Epidermal melanocyte (primary cell): Measurements from ENCODE around the gene VCAM1.
A peak's percentile ranks its signal among the peaks of the same experiment; 100 is the strongest.

ENCODE experiments used
- DNase-seq: peaks from one replicate; pipeline ENCODE4 v3.0.0; 2011; ENCODE audit warnings: low spot score; ENCODE audit not compliant: insufficient read length

The VCAM1 gene

GRCh38 chr1:100721526-100722207, 2.1 kb downstream of the VCAM1 start:
- no peak for DNase-seq

DNA sequence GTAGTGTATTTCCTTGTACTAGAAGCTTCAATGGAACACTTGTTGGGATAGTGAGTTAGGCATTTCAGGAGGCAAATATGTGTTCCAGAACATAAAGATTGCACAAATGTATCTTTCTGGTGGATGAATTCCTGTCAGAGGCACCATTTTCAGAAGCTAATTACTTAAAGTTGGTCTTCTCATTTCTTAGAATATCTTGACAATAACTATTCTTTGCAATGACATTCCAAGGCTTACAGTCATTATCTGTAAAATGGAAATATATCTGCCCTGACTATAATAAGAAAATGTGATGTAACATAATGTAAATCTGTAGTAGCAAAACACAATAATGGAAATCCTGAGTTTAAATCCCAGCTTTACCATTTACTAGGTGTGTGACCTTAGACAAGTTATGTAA, 2.7 kb downstream of the VCAM1 start:
- DNase-seq: no peak

GRCh38 chr1:100724281-100724680, 4.7 kb downstream of the VCAM1 start:
- DNase-seq: no peak

DNA sequence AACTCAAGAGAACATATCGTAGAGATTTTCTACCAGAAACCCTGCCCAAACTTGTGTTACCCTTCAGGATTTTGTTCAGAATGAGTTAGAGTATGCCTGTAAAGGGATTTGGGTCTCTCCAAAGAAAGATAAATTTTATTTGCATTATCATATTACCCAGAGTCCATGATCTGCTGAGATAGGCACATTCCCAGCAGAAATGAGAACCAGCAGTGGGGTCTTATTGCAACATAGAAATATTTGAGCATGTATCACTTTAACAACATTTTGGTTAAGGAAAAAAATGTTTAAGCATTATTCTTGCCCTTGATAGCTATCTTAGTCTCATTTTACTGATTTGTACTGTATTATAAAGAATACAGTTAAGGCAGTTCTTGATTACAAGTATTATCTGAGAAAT, 10.6 kb downstream of the VCAM1 start:
- DNase-seq: no peak

DNA sequence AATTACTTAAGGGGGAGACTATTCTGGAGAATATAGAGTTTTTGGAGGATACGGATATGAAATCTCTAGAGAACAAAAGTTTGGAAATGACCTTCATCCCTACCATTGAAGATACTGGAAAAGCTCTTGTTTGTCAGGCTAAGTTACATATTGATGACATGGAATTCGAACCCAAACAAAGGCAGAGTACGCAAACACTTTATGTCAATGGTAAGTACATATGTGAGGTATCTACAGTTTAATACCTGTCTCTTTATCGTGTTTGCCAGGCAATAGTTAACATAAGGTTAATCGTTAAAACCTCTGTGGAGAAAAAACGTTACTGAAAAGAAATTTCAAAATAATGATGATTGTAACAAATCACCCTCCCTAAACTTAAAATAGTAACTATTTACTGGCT, 11.8 kb downstream of the VCAM1 start:
- no peak for DNase-seq

- no peak for DNase-seq
These were observed 12.2 kb downstream of the VCAM1 start for GRCh38 chr1:100731758-100732157.

GRCh38 chr1:100734676-100735075, 15.1 kb downstream of the VCAM1 start:
- peak; percentile 23 for DNase-seq

DNA sequence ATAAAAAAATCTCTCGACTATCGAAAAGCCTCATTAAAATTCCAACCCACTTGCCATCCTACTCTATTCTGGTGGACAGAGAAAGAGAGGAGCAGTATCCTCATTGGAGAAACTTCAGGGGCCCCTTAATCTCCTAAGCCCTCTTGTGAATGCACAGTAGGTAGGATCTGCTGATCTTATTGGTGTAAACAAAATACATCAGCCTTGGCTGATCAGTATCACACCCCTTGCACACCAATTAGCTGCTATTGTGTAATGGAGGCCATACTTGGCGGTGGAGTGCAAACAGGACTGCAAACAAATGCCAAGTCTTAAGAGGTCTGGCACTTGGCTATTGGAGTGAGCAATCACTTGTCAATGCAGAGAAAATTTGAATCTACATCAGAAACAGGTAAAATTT, 15.7 kb downstream of the VCAM1 start:
- DNase-seq: no peak

GRCh38 chr1:100736324-100736723, 16.8 kb downstream of the VCAM1 start:
- DNase-seq: no peak

GRCh38 chr1:100736746-100737145, 17.2 kb downstream of the VCAM1 start:
- no peak for DNase-seq

GRCh38 chr1:100746542-100746932, 27.0 kb downstream of the VCAM1 start:
- DNase-seq: no peak

DNA sequence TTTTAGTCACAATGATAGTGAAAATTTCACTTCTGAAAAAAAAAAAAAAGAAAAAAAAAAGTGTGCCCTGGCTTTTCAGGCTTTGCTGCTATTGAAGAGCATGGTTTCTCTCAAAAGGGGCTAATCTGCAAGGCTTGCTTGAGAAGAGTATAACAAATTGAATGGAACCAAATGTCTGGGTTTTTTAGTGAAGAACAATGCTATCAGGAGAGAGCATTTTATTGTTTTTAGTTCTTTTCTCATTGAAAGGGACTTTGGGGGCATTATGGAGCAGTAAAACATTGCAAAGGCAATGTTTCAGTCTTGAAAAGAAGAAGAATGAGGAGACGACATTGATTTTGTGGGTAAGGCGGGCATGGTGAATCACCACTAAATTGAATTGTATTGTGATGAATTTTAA, 28.2 kb downstream of the VCAM1 start:
- no peak for DNase-seq

GRCh38 chr1:100750005-100750885, 30.7 kb downstream of the VCAM1 start:
- DNase-seq: no peak

DNA sequence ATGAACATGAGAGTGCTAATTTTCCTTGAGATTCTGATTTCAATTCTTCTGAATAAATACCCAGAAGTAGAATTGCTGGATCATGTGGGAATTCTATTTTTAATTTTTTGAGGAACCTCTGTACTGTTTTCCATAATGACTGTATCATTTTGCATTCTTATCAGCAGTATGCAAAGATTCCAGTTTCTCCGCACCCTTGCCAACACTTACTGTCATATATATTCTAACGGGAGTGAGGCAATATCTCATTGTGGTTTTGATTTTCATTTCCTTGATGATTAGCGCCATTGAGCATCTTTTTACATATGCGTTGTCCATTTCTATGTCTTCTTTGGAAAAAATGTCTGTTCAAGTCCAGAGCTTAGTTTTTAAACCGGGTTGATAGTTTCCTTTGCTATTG, 33.2 kb downstream of the VCAM1 start:
- DNase-seq: no peak

DNA sequence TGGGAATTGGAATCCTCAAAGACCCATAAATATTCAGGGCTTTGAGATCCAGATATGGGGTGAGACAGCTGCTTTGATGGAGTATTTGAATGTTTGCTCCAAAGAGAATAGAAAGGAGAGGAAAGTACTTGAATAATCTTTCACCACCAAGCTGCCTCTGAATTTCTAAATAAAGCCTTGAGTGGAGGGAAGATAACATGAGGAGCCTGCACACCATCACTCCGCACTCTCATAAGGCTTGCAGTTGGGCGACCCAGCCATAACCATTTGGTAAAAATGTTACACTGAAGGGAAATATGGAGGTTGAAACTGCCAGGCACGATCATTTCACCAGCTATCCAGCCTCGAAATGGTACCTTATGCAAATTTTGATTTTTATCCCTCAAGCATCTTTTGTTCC, 38.4 kb downstream of the VCAM1 start:
- DNase-seq: no peak

DNA sequence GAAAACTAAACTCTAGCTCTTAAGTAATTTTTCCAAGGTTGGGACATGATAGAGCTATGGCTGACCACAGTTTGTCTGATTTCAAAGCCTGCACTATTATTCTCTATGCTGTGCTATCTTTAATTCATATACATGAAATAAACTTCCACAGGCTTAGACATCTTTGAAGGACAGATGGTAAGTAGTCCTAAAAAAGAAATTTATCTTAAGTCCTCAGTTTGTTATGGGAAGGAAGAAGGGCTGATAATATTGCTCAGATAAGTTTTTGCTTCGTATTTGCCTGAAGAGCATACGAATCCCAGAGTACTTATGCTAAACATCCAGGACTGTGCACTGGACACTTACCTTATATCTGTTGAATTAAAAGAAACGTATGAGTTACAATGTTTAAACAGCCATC, 39.6 kb downstream of the VCAM1 start:
- DNase-seq: no peak

DNA sequence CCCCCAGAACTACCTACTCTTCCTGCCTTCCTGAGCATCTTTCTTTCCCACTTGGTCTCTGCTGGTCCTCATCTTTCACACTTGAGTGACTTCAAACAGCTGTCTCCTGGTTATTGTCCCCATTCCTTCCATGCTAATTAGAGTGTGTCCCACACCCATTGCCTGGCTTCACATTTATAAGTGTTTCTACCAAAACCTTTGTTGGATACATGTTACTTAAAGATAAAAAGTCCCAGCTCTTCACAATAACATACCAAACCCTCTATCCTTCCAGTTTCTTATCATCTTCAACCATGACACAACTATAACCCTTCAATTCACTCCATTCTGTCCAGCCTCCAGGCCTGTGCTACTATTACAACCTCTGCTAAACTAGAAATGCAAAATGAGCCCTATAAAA, 41.0 kb downstream of the VCAM1 start:
- no peak for DNase-seq

GRCh38 chr1:100762461-100762860, 42.9 kb downstream of the VCAM1 start:
- DNase-seq: no peak

GRCh38 chr1:100767176-100767890, 47.8 kb downstream of the VCAM1 start:
- DNase-seq: no peak

DNA sequence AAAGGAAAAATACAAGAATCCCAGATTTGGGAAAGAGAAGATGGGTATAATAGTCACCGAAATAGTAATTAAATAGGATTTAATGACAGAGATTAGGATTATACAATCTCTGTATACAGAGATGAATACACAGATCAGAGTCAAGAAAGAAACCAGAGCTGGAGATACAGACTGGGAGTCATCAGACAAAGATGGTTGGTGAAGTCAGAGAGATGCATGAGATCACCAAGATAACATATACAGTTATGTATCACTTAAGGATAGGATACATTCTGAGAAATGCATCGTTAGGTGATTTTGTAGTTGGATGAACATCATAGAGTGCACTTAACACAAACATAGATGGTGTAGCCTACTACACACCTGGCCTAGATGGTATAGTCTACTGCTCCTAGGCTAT, 49.8 kb downstream of the VCAM1 start:
- no peak for DNase-seq

DNA sequence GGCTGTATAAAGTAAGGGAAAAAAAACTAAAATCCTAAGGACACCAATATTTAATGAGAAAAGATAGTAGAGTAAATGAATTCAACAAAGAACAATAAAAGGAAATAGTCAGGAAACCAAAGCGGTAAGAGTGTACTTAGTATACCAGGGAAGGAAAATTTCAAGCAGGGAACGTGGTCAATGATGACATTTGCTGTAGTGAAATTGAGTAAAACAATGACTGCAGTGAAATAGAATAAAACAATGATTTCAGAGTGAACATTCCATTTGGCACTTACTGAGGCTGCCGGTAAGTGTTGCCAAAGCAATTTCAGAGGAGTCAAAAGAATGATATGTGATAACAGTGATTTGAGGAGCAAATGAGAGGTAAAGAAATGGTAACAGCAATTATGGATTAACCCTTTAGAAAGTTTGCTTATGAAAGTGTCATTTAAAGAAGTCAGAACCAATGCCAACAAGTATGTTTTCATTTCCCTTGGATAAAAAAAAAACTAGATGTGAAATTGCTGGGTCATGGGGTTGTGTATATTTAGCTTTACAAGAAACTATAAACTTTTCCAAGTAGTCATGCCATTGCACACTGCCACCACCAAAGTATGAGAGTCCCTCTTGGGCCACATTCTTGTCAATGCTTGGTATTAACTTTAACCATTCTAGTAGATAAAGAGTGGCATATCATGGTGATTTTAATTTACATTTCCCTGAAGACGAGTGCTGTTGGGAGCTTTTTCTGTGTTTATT, 50.5 kb downstream of the VCAM1 start:
- DNase-seq: no peak

DNA sequence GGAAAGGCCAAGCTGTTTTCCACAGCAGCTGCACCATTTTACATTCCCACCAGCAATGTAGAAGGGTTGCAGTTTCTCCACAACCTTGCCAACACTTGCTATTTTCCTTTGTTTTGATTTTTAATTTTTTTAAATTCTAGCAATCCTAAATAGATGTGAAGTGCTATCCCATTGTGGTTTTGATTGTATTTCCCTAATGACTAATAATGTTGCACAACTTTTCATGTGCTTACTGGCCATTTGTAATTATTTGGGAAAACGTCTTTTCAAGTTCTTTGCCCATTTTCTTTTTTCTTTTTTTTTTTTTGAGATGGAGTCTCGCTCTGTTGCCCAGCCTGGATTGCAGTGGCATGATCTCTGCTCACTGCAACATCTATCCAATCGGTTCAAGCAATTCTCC, 53.9 kb downstream of the VCAM1 start:
- no peak for DNase-seq
